Type B pancreatic cell (in vitro differentiated cells): ENCODE data around the gene WDR87. TPM values are rescaled to one million over a fixed set of nuclear protein-coding genes. Genes with fewer than 3 reads are reported as not detected.

ENCODE experiments used
- DNase-seq: peaks from one replicate; pipeline ENCODE4 v3.0.0; 2021; ENCODE audit warnings: mixed read lengths; ENCODE audit not compliant: unreplicated experiment; ENCODE audit errors: extremely low spot score
- H3K27ac Mint-ChIP-seq: 2 replicates; pipeline ENCODE4 v1.8.0; 2021; ENCODE audit warnings: mild to moderate bottlenecking, mixed read lengths
- H3K27me3 Mint-ChIP-seq: 2 replicates; pipeline ENCODE4 v1.8.0; 2021; ENCODE audit warnings: mixed read lengths
- H3K36me3 Mint-ChIP-seq: 2 replicates; pipeline ENCODE4 v1.8.0; 2021; ENCODE audit warnings: mixed read lengths
- H3K4me1 Mint-ChIP-seq: one replicate; pipeline ENCODE4 v1.8.0; 2021; ENCODE audit warnings: mixed read lengths; ENCODE audit not compliant: unreplicated experiment
- H3K4me3 Mint-ChIP-seq: 2 replicates; pipeline ENCODE4 v1.8.0; 2021; ENCODE audit warnings: mild to moderate bottlenecking, mixed read lengths
- H3K9me3 Mint-ChIP-seq: 2 replicates; pipeline ENCODE4 v1.8.0; 2021; ENCODE audit warnings: mixed read lengths
- CTCF ChIP-seq: fragments of 200-600 bp; sonication (generic); conservative IDR thresholded peaks from 2 replicates; pipeline ENCODE4 v1.5.0; 2021; ENCODE audit warnings: antibody characterized with exemption, mild to moderate bottlenecking
- total RNA-seq: library from RNA; stranded (reverse); gene quantifications from 2 replicates; pipeline ENCODE4 v1.2.1, GENCODE V29; 2021; ENCODE audit warnings: low replicate concordance

WDR87 gene
- total RNA-seq, 1 donor from 2014 or later = not detected

DNA sequence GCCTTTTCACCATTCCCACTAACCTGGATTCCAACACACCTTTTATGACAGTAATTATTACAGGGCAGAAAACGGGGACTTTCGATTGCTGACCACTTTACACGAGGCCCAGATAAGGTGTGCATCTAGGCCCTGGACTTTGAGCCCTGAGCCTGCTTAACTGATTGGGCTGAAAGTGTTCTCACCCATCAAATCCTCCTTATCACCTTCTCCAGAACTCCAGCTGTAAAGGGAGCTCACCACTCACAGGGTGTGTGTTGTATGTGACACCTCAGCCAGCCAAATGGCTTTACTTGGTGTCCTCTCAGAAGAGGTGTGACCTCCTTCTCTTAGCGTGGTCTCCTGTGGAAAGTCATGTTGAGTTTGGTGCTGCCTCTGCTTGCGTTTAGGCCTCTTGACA is 37.1 kb upstream of the WDR87 start:
- Mint-ChIP-seq H3K36me3 (peaks cover 18% of the 10 kb centered on the region), H3K4me3 (no peak overlapping the region), H3K27ac (peak overlapping the region; percentile 67), H3K9me3 (no peaks in the 10 kb centered on the region), H3K4me1 (peaks cover 20% of the 10 kb centered on the region), H3K27me3 (no peaks in the 10 kb centered on the region)
- DNase-seq = no peak
- TF ChIP-seq CTCF = no peak

GRCh38 chr19:37942516-37942902 is 36.1 kb upstream of the WDR87 start:
- no peak for TF ChIP-seq CTCF
- Mint-ChIP-seq H3K4me3 (no peak overlapping the region), H3K36me3 (peaks cover 14% of the 10 kb centered on the region), H3K27me3 (no peaks in the 10 kb centered on the region), H3K27ac (peak overlapping the region; percentile 88), H3K4me1 (peaks cover 16% of the 10 kb centered on the region), H3K9me3 (no peaks in the 10 kb centered on the region)
- no peak for DNase-seq

DNA sequence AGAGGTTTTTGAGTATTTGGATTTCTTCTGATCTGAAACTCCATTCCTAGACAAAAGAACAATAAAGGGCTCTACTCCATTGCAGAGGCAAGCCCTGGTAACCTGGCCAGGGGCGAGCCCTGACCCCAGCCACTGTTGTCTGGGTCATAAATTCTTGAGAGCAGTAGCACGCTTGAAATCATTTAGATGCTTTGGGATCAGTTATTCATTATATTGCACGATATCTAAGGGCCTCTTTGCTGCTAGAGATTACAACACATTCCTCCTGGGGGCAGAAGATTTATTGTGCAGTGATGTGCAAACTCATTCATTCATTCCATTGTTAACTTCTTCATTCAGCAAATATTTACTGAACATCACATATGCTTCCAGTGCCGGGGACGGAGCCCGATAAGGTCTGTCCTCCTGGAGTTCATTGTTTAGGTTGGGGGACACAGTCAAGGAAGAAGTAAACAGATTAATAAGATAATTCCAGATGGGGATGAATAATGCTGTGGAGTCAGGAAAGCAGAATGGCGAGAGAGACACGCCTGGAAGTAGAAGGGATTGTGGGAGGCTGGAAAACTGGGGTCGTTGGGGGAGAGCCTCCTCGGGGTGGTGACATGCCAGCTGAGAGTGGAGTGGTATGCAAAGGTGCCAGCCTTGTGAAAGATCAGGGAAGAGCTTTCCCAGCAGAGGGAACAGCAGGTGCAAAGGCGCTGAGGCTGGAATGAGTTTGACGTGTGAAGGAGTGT is 35.6 kb upstream of the WDR87 start:
- Mint-ChIP-seq H3K4me3 (peak overlapping the region; percentile 70), H3K27me3 (no peaks in the 10 kb centered on the region)
- no peak for DNase-seq

DNA sequence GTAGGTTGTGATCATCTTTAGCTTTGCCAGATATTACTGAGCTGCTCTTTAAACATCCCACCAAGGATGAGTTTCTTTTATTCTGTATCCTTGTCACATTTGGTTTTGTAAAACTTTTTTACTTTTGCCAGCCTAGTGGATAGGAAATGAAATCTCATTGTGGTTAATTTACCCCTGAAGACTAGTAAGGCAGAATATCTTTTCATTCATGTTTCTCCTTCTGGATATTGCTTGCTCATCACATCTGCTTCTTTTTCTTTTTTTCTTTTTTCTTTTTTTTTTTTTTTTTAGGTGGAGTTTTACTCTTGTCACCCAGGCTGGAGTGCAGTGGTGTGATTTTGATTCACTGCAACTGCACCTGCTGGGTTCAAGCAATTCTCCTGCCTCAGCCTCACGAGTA is 32.0 kb upstream of the WDR87 start:
- Mint-ChIP-seq H3K27me3 (no peaks in the 10 kb centered on the region), H3K4me3 (no peak overlapping the region), H3K4me1 (peaks cover 28% of the 10 kb centered on the region), H3K27ac (no peak overlapping the region), H3K9me3 (no peaks in the 10 kb centered on the region), H3K36me3 (peaks cover 12% of the 10 kb centered on the region)
- no peak for DNase-seq
- TF ChIP-seq CTCF = no peak

More for the DNA sequence above, 35.6 kb upstream of the WDR87 start:
- Mint-ChIP-seq H3K4me1 (peaks cover 13% of the 10 kb centered on the region), H3K36me3 (peaks cover 12% of the 10 kb centered on the region), H3K9me3 (no peaks in the 10 kb centered on the region), H3K27ac (peak overlapping the region; percentile 88)
- no peak for TF ChIP-seq CTCF

- H3K27me3 Mint-ChIP-seq = no peaks in the 10 kb centered on the region
- peak overlapping the region; percentile 52 for H3K27ac Mint-ChIP-seq
- H3K36me3 Mint-ChIP-seq = peaks cover 9% of the 10 kb centered on the region
- H3K4me1 Mint-ChIP-seq = peaks cover 34% of the 10 kb centered on the region
- no peaks in the 10 kb centered on the region for H3K9me3 Mint-ChIP-seq
- no peak for TF ChIP-seq CTCF
- H3K4me3 Mint-ChIP-seq = no peak overlapping the region
- DNase-seq = no peak
Observed at GRCh38 chr19:37936886-37937285, 30.5 kb upstream of the WDR87 start.

- no peak overlapping the region for H3K4me3 Mint-ChIP-seq
- no peaks in the 10 kb centered on the region for H3K27me3 Mint-ChIP-seq
- DNase-seq = no peak
- TF ChIP-seq CTCF = no peak
- H3K27ac Mint-ChIP-seq = peak overlapping the region; percentile 52
- H3K36me3 Mint-ChIP-seq = peaks cover 8% of the 10 kb centered on the region
- H3K4me1 Mint-ChIP-seq = peaks cover 29% of the 10 kb centered on the region
- H3K9me3 Mint-ChIP-seq = no peaks in the 10 kb centered on the region
Observed at GRCh38 chr19:37936166-37936565, 29.8 kb upstream of the WDR87 start.
